Activated naive CD4-positive, alpha-beta T cell treated with anti-CD3 and anti-CD28 coated beads, Interleukin-2, amount 50 U/mL, for 16 hours (primary cell): ENCODE measurements around the gene FNBP1L.

ENCODE experiments used
- DNase-seq: peaks from one replicate; pipeline ENCODE4 v3.0.0-alpha.2; 2020

FNBP1L gene

DNA sequence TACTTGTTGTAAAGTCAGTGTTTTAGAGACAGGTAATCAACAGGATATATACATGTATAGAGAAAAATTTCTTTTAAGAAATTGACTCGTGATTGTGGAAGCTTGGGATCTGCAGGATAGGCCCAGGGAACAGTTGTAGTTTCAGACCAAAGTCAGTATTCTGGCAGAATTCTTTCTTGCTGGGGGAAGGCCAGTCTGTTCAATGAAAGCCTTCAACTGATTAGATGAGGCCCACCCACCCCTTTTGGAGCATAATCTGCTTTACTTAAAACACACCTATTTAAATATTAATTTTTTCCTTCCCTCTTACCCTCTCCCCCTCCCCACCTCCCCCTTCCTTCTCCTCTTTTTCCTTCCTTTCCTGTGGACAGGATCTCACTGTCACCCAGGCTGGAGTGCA, 48.0 kb downstream of the FNBP1L start:
- DNase-seq = no peak

DNA sequence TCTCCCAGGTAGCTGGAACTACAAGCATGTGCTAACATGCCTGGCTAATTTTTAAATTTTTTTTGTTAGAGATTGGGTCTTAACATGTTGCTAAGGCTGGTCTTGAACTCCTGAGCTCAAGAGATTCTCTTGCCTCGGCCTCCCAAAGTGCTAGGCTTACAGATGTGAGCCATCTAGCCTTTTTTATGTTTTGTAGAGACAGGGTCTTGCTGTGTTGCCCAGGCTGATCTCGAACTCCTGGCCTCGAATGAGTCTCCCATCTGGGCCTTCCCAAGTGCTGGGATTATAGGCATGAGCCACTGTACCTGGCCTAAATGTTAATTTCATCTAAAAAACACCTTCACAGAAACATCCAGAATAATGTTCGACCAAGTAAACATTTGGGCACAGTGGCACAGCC, 48.6 kb downstream of the FNBP1L start:
- DNase-seq = no peak

DNA sequence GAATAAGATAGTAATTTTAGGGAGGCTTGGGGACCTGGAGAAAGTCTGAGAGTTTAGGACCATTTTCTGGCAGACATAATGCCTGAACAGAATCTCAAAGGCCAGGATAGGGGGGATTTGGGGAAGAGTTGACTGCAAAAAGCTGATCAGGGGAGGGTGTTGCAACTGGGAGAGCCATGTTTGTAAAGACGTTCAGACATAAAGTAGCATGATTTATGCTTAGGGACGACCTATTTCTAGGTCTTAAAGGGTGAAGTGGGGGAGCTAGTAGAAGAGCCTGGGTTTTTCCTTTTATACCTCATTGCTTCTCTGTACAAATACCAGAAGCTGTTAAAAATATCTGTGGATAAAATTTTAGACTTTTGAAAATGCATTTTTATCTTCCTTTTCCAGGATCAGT, 51.2 kb downstream of the FNBP1L start:
- DNase-seq = no peak

DNA sequence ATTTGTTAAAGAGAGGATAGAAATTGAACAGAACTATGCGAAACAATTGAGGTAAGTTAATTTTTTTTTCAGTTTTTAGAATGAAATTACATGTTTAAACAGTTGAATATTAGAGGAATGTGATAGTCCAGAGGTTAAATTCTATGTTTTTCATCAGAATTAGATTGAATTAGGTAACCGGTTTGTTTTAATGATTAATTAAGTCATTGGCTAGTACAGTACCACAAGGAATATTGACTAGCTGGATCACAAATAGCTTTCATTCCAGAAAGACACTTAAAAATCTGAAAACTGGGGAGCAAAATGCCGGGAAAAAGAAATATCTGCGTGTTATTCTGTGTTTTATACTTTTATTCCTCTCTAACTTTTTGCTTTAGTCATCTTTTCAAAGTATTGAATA, 51.6 kb downstream of the FNBP1L start:
- no peak for DNase-seq

DNA sequence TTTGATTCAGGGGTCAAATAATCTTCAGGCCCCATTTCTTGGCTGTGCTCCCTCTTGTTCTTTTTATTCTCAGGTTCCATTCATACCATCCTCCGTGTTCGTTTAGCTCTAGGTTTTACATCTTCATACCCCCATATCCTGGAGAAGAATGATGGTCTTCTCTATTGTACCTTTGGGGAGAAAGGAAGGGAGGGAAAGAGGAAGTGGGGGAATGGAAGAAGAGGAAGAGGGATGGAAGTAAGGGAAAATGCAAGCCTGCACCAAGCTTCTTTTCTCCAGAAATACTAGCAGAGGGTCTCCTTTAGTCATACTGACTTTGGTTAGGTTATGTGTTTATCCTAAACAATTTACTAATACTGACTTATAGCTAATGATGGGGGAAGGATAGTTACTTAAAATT, 52.4 kb downstream of the FNBP1L start:
- DNase-seq = no peak

DNA sequence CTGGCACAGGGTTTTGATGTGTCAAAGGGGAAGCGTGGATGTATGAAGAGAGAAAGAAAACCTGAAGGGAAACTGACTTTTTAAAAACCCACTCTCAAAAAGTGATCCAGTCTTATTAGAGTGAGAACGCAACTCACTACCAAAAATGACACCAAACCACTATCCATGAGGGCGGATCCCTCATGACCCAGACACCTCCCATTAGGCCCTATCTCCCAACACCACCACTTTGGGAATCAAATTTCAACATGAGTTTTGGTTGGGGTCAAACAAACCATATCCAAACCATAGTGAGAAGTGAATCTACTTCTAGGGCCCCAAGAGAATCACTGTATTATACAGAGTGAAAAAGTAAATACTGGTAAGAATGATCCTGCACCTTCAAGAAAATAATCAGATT, 53.5 kb downstream of the FNBP1L start:
- no peak for DNase-seq

DNA sequence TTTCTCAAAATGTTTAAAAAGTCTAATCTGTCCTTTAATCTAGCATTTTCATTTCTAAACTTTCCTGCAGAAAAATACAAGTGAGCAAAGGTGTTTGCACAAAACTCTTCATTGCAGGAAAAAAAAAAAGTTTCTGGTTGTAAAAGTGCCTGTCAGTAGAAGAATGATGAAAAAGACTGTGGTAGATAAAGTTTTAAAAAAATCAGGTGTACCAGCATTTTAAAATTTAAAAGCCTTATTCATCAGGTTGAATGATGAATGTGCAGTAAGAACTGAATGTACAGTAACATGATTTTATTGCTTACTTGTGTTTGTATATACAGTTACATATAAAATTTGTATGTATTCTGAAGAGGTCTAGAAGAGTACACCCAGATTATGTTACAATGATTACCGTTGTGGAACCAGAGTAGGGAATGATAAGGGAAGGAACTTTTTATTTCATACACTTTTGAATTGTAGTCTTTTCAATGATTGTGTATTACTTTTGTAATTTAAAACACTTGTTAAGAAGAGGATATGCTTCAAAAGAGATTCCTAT, 54.0 kb downstream of the FNBP1L start:
- DNase-seq = no peak

DNA sequence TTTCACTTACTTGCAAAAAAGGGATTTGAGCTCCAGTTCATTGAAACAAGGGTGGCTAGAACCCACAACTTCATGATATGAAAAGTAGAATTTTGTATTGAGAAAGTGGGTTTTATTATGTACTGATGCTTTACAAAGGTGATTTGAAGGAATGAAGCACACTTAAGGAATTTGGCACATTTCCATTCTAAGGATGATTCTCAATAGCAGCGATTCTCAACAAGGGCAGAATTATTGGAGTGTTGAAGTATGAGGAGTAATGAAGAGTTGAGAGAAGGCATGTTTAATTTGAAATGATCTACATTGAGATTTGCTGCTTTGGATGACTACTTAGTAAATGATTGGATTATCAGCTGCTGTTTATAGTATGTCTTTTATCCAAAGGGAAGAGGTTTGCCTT, 54.7 kb downstream of the FNBP1L start:
- DNase-seq = no peak

DNA sequence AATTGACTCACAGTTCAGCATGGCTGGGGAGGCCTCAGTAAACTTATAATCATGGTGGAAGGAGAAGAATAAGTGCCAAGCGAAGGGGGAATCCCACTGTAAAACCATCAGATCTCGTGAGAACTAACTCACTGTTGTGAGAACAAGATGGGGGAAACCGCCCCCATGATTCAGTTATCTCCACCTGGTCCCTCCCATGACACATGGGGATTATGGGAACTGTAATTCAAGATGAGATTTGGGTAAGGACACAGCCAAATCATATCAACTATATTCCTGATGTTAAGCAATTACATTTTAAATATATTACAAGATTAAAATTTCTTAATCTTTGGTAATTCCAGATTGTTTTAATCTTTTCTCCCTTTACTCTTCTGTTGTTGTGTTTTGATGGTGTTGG, 55.2 kb downstream of the FNBP1L start:
- DNase-seq = no peak

DNA sequence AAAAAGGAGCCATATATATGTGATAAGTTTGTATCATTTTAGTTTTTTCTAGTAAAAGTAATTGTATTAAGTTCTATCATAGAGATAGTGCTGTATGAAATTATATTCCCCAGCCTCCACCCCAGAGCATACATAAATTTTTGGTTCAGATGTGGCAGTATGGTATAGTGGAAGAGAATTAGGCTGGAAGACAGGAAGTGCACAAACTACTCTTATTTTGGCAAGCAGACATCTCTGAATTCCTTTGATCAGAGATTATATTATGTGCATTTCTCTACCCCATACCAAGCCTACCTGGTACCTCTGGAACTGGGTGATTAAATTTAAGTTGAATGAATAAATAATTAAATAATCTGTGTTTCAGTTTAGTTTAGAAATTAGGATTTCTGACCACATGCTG, 55.9 kb downstream of the FNBP1L start:
- no peak for DNase-seq

DNA sequence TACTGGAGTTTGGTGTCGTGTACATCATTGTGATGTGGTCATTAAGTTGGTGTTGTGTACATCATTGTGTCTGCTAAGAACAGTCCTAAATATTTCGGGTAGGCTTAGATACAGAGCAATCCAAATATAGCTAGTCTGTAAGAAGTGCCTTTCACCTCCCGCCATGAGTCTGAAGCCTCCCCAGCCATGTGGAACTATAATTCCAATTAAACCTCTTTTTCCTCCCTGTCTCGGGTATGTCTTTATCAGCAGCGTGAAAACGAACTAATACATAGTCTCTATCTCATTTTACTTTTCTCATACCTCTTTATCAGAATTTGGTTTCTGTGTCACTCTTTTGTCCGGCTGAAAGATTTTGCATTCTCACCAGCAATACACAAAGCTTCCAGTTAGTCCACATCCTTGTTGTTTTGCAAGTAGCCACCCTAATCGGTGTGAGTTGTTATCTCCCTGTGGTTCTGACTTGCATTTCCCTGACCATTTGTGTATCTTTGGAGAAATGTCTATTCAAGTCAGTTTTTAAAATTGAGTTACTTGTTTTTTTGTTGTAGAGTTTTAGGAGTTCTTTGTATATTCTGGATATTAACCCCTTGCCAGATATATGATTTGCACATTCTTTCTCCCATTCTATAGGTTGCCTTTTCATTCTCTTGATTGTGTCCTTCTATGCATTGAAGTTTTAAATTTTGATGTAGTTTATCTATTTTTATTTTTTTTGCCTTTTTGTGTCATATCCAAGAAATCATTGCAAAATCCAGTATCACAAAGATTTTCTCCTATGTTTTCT, 56.5 kb downstream of the FNBP1L start:
- DNase-seq = no peak

DNA sequence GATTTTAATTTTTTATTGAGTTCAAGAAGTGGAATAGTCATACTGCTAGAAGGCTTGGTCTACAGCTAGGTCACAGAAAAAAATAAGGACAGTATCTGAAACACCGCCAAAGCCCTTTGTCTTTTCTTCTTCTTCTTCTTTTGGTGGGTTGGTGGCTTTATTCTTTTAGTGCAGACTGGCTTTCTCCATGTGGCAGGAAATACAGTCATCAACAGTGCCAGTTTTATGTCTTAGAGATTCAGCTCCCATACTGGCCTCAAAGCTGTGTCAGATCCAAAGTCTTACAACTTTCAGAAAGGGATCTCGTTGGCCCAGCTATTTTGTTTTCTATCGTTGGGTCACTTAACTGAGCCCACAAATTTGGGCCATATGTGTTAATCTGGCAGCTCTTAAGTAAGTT, 58.2 kb downstream of the FNBP1L start:
- no peak for DNase-seq

DNA sequence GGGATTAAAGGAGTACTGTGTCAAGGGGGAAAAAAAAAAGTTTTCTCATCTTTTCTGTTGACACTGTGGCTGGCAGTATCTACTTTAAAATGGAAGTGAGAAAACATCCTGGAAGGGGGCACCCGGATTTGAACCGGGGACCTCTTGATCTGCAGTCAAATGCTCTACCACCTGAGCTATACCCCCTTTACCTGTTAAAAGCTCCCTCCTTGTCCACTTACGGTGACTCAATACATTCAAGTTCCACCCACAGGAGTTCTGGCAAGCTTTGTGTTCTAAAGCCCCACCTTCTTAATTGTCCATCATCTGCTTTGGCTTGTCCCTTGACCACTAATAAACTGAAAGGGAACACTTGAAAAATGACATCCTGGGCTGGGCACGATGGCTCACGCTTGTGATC, 68.2 kb downstream of the FNBP1L start:
- no peak for DNase-seq

DNA sequence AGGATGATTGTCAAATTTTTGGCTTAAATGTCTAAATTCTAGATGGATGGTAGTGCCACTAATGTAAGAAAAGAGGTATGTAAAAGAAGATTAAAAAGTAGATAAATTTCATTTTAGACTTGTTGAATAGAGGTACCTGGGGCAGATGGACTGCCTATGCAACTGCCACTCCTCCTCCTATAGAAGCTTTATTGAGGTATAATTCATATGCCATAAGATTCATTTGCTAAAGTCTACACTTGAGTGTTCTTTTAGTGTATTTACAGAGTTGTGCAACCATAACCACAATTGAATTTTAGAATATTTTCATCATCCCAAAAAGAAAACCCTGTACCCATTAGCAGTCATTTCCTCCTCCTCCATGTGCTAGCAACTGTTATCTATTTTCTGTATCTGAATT, 70.6 kb downstream of the FNBP1L start:
- no peak for DNase-seq

DNA sequence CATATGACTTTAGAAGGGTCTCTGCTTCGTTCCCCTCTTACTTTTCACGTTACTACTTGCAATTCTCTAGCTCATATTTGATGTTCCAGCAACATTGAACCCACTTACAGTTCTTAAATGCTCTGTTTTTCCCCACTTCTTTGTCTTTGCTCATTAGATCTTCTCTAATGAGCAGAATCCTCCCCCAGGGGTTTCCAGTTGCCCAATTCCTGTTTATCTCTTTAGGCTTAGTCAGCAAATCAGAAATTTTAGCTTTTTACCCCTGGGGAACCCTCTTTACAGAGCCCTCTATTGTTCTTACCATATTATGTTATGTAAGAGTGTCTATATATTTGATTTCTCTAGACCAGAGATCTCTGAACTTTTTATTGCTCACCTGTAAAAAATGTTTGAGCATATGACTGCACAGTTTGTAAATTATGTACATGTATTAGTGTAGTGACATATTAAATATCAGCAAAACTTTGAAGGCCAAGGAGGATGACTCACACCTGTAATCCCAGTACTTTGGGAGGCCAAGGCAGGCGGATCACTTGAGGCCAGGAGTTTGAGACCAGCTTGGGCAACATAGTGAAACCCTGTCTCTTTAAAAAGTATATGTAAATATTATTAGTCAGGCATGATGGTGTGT, 71.4 kb downstream of the FNBP1L start:
- DNase-seq = no peak

DNA sequence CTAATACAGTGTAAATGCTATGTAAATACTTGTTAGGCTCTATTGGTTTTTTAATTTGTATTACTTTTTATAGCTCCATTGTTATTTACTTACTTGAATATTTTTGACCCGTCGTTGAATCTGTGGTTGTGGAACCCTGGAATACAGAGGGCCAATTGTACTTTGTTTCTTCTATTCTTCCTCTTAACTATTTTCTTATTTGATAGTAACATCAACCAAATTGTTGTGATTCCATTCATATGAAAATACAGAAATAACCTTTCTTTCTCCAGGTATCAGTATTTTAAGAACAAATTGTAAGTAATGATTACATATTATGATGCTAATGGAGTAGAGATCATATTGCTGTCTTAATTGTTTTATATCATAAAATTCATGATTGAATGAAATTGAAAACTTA, 73.7 kb downstream of the FNBP1L start:
- DNase-seq = no peak

DNA sequence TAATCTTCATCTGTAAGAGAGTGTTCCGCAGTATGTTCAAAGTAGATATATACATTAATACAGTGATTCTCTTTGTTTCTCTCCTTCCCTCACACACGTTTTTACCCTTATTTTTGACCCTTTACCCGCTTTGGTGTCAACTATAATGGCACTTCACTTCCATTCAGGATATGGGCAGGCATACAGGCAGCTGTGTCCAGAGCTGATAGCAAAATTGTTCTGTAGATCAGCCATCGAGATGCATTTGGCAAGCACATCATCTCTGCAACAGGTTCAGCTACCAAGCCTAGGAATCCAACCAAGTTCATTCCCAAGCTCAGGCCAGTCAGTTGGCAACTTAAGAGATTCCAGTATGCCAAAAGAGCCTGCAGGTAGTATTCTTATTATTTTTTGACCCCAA, 74.8 kb downstream of the FNBP1L start:
- no peak for DNase-seq

DNA sequence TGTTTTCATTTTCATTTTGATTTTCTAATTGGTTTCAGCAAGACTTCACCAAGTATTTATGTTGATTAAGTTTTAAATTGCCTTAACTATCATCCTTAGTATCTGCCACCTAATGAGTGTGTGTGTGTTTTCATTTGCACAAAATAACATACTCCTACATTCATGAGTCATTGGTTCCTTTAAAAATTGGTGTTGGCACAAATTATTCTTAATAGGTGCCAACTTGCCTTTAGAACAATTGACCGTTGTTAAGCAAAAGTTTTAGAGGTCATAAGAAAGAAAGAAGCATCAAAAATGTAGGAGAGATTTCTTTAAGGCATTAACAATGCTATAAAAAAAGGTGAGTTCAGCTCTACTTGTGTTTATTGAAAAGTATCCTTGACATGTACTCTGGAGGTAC, 77.5 kb downstream of the FNBP1L start:
- no peak for DNase-seq

DNA sequence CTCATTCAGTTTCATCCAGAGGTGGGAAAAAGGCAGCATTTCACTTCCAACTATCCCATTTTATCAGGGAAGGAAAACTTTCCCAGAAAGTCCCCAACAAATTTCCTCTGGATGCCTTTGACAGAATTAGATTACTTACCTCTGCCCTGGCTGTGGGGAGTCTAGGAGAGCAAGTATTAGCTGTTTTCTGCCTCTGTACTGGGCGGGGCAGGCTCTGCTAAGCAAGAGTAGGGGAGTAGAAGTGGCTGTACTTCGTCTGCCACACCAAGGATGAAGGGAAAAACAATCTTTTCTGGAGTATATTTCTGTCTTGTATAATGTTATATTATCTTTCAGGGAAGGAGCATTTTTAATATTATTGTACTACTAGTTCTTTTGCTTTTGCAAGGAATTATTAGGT, 78.5 kb downstream of the FNBP1L start:
- no peak for DNase-seq

DNA sequence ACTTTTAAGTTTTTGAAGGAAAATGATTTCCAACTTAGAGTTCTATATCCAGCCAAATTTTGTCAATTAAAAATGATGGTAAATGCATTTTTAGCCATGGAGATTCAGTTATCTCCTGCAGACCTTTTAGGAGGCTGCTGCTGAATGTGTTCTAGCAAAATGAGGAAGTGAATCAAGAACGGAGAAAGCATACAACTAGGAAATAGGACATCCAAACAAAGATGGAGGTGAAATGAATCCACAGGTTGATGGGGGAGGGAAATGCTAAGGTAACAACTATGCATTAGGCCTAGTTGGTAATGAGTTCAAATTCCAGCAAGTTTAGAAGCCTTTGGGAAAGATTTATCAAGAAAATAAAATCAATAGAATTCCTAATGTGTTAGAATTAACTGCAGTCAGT, 80.5 kb downstream of the FNBP1L start:
- no peak for DNase-seq

DNA sequence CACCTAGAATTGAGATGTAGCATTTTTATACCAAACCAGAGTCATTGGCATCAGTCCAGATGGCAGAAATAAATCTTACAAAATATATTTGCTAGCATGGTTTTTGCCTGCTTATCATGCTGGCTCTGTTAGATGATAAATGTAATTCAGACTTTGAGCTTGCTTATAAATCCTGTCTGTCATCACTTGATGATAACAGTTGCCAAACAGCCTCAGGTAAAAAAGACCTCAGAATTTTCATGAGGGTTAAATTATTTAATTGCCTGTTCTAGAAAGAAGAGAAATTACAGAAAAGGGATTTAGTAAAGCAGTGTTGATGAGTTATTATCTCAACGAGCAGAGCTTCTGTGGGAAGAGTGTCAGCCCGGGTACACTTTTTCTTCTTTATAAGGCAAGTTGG, 83.3 kb downstream of the FNBP1L start:
- no peak for DNase-seq

DNA sequence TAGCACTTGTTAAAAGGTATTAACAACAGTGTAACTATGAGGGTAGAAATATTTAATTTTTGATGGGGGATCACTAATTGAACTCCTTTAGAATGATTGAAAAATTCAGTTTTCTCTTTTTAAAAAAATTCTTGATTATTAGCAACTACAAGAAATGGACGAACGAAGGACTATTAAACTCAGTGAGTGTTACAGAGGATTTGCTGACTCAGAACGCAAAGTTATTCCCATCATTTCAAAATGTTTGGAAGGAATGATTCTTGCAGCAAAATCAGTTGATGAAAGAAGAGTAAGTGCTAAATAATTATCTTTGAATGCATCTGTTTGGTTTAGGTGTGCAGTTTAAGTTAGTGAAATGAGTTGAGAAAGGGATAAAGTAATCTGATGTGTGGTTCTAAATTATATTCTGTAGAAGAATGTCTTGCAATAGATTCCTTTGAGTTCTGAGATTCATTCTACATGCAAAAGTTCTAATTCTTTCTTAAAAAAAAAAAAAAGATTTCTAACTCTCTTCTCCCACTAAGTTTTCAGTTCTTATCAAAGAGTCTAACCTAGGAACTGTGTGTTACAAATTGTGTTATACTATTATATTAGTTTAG, 85.0 kb downstream of the FNBP1L start:
- no peak for DNase-seq

DNA sequence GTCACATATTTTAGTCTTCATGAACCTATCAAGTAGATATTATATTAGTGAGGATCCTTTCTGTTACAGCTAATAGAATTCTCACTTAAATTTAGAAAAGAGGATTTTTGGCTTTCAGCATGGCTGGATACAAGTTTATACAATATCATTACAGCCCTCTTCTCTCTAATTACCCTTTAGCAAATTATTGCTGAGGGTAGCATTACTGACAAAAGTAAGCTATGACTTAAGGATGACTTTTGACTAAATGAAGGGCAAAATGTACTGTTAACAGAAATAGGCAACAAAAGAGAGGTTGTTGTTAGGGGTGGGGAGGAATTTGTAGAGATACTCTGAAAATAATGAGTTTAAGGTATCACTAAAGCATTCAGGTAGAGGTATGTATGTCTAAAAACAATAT, 85.8 kb downstream of the FNBP1L start:
- DNase-seq = no peak

DNA sequence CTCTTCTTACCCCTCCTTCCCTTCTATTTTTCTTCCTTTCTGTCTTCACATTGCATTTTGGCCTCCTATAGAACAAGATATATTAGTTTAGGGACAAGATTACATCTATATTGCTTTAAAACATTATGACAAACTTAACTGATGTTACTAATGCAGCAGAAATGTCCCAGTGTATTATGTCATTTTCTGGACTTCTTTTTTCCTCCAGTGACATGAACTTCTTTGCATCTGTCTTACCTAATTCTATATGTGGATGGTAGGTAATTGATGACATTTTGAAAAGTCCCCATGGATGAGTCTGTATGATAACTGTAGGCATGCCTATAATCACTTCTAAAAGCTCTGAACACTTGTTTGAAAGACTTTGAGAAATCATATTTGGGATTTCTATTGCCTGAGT, 89.5 kb downstream of the FNBP1L start:
- DNase-seq = no peak
